Spinal cord (tissue), 10 donors: ENCODE data around the gene ATP8B1. TPM values are rescaled to one million over a fixed set of nuclear protein-coding genes. Genes with fewer than 3 reads are reported as not detected.

Source experiments
- DNase-seq, 6 donors: peaks; one replicate each; pipeline versions ENCODE4 v3.0.0 to v3.0.0-alpha.2; 2013 to 2015; ENCODE audit warnings: low spot score in 6 of 6, low read depth in 4 of 6
- H3K27ac ChIP-seq: one replicate; pipeline ENCODE4 v1.5.1; 2013; ENCODE audit warnings: low read depth, low read length, control low read depth
- H3K27me3 ChIP-seq: one replicate; pipeline ENCODE4 v1.6.1; 2013; ENCODE audit warnings: low read length; ENCODE audit not compliant: control insufficient read depth, insufficient read depth
- H3K36me3 ChIP-seq: one replicate; pipeline ENCODE4 v1.6.1; 2013; ENCODE audit warnings: low read length; ENCODE audit not compliant: control insufficient read depth, insufficient read depth
- H3K4me1 ChIP-seq: one replicate; pipeline ENCODE4 v1.6.1; 2013; ENCODE audit warnings: low read length; ENCODE audit not compliant: control insufficient read depth, insufficient read depth
- H3K4me3 ChIP-seq: one replicate; pipeline ENCODE4 v1.5.1; 2013; ENCODE audit warnings: low read depth, low read length, control low read depth
- H3K9me3 ChIP-seq: one replicate; pipeline ENCODE4 v1.6.1; 2013; ENCODE audit warnings: low read length; ENCODE audit not compliant: control insufficient read depth, insufficient read depth
- WGBS: methylation state at CpG from one replicate; pipeline ENCODE4 v1.1.5; 2013; ENCODE audit warnings: missing lambda C conversion rate; ENCODE audit not compliant: insufficient coverage; 5-methylcytosine and 5-hydroxymethylcytosine counted together
- polyA plus RNA-seq, 2 donors: library from polyadenylated mRNA; unstranded; fragments of 120-200 nt; gene quantifications; one replicate each; pipeline ENCODE4 v1.2.1, GENCODE V29; 2013; ENCODE audit not compliant: insufficient read length in 2 of 2
- total RNA-seq, 2 donors: library from RNA; depleted of rRNA in 1 of 2; stranded (reverse); fragments of 120-200 nt in 1 of 2; fragments of >200 nt in 1 of 2; gene quantifications; one replicate each; pipeline versions ENCODE4 v1.2.3 to v1.2.4, GENCODE V29; 2013 to 2014
- donor health status: healthy.

ATP8B1 gene
- total and polyA plus RNA-seq, 4 donors: 1.7 to 14.4 (median 7.7) TPM

DNA sequence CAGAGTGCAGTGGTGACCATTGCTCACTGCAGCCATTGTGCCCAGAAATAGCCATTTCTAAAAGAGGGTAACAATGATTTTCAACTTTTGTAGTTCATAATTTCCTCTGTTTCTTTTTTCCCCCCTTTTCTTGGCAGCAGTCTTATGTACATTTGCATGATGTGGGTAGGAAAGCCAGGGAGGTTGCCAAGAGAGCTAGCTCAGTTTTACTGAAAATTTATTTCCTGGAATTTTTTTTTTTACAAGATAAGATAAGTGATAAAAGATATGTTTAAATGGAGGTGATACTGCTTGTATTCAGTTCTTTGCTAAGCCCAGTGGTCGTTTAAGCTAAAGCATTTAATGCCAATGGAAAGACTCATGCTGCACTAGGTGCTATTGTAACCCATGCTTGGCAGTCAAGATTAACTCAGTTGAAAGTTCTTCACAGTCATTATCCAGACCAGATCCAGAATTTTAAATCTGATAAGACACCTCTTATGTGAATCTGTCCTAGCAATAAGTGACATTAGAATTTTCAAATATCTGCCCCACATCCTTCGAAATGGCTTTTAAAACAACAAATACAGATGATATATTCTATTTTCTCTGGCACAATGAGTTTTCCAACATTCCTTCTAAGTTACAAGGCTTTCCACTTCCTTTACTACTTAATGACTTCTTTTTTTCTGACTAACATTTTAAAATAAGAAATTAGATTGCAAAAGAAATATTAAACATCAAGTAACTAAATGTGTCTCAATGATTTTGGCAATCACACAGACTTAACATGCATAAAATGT is 4.4 kb upstream of the ATP8B1 start:
- DNase-seq: peak in 1 of 6 donors; percentile 77
- WGBS: 33% methylated on average over 1 of the region's 2 CpGs
- no peak overlapping the region for H3K27ac ChIP-seq
- peaks cover 22% of the 10 kb centered on the region for H3K27me3 ChIP-seq
- peaks cover 14% of the 10 kb centered on the region for H3K4me1 ChIP-seq
- no peak overlapping the region for H3K4me3 ChIP-seq
- H3K36me3 ChIP-seq: no peaks in the 10 kb centered on the region
- H3K9me3 ChIP-seq: peaks cover 2% of the 10 kb centered on the region

DNA sequence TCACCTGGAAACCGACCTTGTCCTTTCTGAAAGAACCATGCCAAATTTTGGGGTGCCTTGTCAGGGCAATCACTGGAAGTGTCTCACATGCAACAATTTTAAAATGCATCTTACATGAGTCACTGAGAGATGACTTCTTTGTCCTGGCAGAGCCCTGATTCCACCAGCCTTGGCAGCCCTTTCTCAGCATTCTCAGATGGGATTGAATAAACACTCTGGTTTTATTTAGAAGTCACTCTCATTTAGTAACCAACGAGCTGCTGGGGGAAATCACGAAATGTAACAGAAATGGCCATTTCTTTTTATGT is 3.8 kb upstream of the ATP8B1 start:
- WGBS: 78% methylated on average over 1 of the region's 3 CpGs
- peaks cover 20% of the 10 kb centered on the region for H3K4me1 ChIP-seq
- peaks cover 28% of the 10 kb centered on the region for H3K27me3 ChIP-seq
- H3K36me3 ChIP-seq: no peaks in the 10 kb centered on the region
- H3K9me3 ChIP-seq: no peaks in the 10 kb centered on the region
- no peak overlapping the region for H3K27ac ChIP-seq
- peak in 1 of 6 donors; percentile 56 for DNase-seq
- H3K4me3 ChIP-seq: no peak overlapping the region

DNA sequence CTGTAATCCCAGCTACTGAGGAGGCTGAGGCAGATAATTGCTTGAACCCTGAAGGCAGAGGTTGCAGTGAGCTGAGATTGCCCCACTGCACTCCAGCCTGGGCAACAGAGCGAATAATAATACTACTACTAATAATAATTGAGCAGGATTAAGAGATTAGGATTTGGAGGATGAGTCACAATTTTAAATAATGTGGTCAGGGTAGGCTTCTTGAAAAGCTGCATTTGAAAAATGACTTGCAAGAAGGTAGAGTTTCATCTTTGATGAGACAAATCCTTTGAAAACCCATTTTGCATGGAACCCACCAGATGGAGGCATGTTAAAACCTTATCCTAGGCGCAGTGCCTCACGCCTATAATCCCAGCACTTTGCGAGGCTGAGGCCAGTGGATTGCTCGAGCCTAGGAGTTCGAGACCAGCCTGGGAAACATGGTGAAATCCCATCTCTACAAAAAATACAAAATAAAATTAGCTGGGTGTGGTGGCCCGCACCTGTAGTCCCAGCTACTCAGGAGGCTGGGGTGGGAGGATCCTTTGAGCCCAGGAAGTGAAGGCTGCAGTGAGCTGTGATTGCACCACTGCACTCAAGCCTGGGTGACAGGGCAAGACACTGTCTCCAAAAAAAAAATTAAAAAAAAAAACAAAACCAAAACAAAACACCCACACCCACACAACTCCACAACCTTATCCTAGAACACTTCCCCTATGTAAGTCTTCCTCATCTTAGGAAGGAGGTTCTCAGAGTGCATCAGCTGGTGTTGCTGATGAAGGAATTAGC is 3.3 kb upstream of the ATP8B1 start:
- peaks cover 24% of the 10 kb centered on the region for H3K4me1 ChIP-seq
- 100% methylated on average over 1 of the region's 7 CpGs for WGBS
- H3K27ac ChIP-seq: no peak overlapping the region
- peaks cover 33% of the 10 kb centered on the region for H3K27me3 ChIP-seq
- H3K9me3 ChIP-seq: no peaks in the 10 kb centered on the region
- no peak for DNase-seq
- no peaks in the 10 kb centered on the region for H3K36me3 ChIP-seq
- no peak overlapping the region for H3K4me3 ChIP-seq

DNA sequence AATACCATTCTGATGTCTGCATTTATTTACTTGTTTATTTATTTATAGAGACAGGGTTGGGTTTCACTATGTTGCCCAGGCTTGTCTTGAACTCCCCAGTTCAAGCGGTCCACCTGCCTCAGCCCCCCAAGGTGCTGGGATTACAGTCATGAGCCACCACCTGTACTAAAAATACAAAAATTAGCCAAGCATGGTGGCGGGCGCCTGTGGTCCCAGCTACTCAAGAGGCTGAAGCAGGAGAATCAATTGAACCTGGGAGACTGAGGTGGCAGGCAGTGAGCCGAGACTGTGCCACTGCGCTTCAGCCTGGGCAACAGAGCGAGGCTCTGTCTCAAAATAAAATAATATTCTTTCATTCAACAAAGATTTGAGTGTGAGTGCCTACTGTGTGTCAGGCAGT is 2.0 kb upstream of the ATP8B1 start:
- WGBS: 100% methylated on average over 1 of the region's 6 CpGs
- Histone ChIP-seq H3K27ac (no peak overlapping the region), H3K4me3 (no peak overlapping the region), H3K9me3 (no peaks in the 10 kb centered on the region), H3K27me3 (peaks cover 44% of the 10 kb centered on the region), H3K36me3 (no peaks in the 10 kb centered on the region), H3K4me1 (peaks cover 24% of the 10 kb centered on the region)
- DNase-seq: no peak

DNA sequence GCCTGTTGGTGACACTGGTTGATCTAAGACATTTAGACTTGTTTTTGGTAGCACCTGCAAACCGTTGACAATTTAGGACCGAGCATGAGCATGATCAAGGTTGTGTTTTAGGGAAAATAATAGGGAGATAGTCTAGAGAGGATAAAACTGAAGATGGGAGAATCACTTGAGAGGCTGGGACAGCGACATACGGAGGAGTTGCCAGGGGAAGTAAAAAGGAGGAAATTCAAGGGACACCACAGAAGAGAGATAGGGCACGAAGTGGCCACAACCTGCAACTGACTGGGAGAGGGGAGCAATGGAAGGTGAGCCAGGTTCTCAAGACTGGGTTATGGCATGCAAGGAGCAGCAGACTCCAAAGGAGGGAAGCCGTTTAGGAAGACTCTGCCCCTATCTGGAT is 1.4 kb upstream of the ATP8B1 start:
- Histone ChIP-seq H3K27ac (no peak overlapping the region), H3K27me3 (peaks cover 46% of the 10 kb centered on the region), H3K9me3 (no peaks in the 10 kb centered on the region), H3K36me3 (no peaks in the 10 kb centered on the region), H3K4me1 (peaks cover 24% of the 10 kb centered on the region), H3K4me3 (no peak overlapping the region)
- 94% methylated on average over 5 of the region's 6 CpGs for WGBS
- DNase-seq: no peak

DNA sequence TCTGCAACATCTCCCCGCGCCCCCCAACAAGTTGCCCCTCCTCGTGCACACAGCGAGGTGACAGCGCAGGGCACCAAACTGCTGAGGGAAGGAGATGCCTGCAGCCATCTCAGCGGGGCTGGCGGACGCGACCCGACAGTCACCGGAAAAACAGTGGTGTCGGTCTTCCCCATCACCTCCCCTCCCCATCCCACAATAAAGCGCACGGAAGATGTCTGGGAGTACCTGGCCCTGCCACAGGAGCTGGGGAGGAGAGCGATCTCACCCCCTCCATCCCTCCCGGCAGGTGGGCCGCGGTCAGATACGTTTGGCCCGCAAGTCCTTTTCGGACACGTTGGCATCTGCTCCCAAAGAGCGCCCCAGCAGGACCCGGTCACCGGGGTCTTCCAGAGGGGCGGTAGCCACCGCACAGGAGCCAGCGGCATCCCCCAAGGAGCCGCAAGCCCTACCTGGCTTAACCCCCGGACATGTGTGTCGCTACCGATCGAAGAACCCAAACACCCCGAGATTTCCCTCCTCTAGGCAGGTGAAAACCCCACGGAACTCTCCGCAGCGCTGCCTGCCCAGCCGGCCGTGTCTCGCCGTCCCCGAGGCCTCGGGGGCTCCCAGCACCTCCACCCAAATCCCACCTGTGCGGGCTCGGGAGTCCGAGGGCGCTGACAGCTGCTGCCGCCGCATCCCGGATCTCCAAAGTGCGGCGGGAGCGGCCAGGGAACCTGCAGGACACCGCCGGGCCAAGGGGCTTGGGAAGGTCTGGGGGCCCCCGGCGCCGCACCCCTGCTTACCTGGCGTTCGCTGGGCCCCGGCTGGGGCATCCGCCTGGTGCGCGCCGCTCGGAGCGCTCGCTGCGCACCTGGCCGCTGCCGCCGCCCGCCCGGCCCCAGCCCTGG is 657 bp downstream of the ATP8B1 start:
- DNase-seq: no peak
- H3K27me3 ChIP-seq: peaks cover 58% of the 10 kb centered on the region
- no peaks in the 10 kb centered on the region for H3K36me3 ChIP-seq
- no peaks in the 10 kb centered on the region for H3K9me3 ChIP-seq
- no peak overlapping the region for H3K27ac ChIP-seq
- peak overlapping the region; percentile 40 for H3K4me3 ChIP-seq
- WGBS: under 1% methylated on average over 74 of the region's 74 CpGs
- peaks cover 24% of the 10 kb centered on the region for H3K4me1 ChIP-seq

DNA sequence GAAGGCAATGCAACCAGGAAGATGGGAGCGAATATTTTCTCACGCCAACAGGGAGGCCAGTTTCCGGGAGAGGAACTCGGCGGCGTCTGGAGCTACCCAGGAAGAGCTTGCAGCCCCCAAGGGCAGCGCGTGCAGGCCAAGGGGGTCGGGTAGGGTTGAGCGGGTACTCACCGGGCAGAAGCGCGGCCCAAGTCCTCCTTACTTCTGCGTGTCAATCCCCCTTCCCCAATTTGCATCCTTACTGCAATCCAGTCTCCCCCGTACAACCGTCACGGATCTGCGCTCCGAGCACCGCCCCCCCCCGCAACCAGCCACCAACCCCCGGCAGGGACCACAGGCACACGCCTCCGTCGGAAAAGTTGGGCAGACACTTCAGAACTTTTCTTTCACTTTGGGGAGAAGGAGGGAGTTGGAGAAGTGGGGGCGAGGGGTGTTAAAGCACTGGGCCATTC is 1.3 kb downstream of the ATP8B1 start:
- Histone ChIP-seq H3K27ac (peak overlapping the region; percentile 7), H3K27me3 (peaks cover 58% of the 10 kb centered on the region), H3K4me3 (peak overlapping the region; percentile 40), H3K9me3 (no peaks in the 10 kb centered on the region), H3K4me1 (peaks cover 24% of the 10 kb centered on the region), H3K36me3 (no peaks in the 10 kb centered on the region)
- WGBS: 4% methylated on average over 14 of the region's 26 CpGs
- peak in 1 of 6 donors; percentile 26 for DNase-seq

DNA sequence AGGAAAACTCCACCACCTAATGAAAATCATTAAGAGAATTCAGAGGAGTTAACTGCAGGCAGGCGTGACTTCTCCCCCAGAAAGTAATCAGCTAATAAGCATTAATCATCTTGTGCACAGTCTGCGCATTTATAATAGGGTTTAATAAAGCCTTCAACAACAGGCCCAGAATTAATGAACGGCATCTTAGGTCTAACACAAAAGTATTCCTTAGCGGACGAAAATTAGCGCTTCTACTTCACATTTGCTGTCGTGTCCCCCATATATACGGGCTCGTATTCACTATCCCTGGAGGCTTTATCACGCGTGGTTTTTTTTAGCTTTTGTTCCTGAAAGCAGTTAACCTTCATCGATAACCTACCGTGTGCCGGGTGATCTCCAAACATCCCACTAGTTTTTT is 1.8 kb downstream of the ATP8B1 start:
- peak in 1 of 6 donors; percentile 75 for DNase-seq
- 11% methylated on average over 9 of the region's 14 CpGs for WGBS
- Histone ChIP-seq H3K4me1 (peaks cover 24% of the 10 kb centered on the region), H3K9me3 (no peaks in the 10 kb centered on the region), H3K4me3 (peak overlapping the region; percentile 40), H3K27me3 (peaks cover 58% of the 10 kb centered on the region), H3K27ac (peak overlapping the region; percentile 7), H3K36me3 (no peaks in the 10 kb centered on the region)

DNA sequence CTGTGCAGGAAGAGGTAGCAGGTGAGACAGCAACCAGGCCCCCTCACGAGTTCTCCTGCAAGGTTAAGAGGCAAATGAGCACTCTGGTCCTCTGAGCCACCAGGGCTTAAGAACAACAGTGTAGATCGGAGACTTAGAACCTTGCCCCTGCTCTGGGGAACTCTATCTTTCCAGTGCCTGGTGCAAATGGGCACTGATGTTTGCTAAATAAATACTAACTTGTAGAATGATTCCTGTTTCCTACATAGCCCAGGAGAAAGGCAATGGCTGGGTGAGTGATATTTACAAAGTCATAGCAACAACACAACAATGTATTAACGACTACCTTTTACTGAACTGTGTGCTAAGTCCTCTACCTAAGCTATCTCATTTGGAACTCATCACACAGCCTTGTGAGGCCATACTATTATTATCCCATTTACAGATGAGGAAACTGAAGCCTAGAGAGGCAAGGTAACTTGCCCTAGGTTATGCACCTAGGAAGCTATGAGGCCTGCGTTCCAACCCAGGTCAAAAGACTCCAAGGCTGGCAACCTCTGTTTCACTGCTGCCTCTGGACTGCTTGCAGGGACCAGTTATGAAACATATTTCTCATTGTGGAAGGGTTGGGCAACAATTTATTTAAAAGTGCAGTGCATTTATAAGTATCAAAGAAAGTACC is 4.3 kb downstream of the ATP8B1 start:
- no peaks in the 10 kb centered on the region for H3K9me3 ChIP-seq
- no peak overlapping the region for H3K4me3 ChIP-seq
- H3K36me3 ChIP-seq: no peaks in the 10 kb centered on the region
- peaks cover 23% of the 10 kb centered on the region for H3K4me1 ChIP-seq
- peaks cover 48% of the 10 kb centered on the region for H3K27me3 ChIP-seq
- DNase-seq: no peak
- WGBS: 78% methylated on average over 2 of the region's 4 CpGs
- no peak overlapping the region for H3K27ac ChIP-seq
